Activated effector memory CD4-positive, alpha-beta T cell treated with anti-CD3 and anti-CD28 coated beads, Interleukin-2, amount 50 U/mL, for 16 hours (primary cell): Measurements from ENCODE around the gene CNTNAP5.

Experiments
- DNase-seq: peaks from one replicate; pipeline ENCODE4 v3.0.0-alpha.2; 2020

The CNTNAP5 gene

DNA sequence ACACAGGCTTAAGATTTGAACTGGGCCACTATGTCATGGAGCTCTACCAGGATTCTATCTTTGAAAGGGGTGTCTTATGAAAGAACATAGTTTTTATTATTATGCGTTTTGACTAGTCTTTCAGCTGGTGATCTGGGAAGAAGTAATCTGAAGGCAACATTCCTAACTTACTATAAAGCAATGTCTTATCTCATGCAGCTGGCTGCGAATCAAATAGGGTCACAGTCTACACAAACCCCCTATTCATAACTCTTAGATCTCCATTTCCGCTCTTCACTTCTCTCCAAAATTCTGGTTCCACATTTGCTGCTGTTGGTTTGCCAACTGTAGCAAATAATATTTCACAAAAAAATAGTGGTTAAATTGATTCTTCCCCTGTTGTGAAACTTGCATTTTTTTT is 813.3 kb downstream of the CNTNAP5 start:
- DNase-seq: no peak

DNA sequence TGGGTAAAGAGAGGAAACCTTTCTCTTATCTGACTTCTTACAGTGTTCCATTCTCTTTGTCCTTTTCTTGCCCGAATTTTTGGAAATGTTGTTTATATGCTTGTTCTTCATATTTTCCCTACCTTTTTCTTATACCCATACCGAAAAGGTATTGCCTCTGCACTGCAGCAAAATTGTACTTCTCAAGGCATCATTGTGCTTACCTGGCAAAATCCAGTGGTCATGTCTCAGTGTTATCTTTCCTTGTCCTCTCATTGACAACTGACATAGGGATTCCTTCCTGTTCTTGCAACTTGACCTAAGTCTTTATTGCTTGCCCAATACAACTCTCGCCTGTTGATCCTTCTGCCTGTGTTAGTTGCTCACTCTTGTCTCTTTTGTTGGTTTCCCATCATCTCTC is 842.2 kb downstream of the CNTNAP5 start:
- no peak for DNase-seq

DNA sequence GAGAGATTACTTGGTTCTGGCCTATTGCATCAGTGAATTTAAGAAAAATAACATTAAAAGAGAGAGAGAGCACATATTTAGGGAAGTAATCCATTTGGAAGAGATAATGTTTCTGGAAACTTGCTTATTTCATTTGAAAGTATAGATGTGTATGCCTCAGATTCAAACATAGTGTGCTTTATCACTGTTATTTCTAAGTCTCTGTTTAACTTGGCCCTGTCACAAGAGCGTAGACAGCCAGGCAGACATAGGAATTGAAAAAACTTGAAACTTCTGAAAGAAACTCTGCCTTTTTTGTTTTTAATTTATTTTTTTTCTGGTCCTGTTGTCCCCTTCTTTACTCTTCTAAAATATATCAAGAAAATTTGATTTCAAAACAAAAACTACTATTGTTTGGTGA is 849.1 kb downstream of the CNTNAP5 start:
- no peak for DNase-seq

GRCh38 chr2:124874676-124875075 is 849.6 kb downstream of the CNTNAP5 start:
- no peak for DNase-seq

- DNase-seq: no peak
Observed at GRCh38 chr2:124875627-124876244, 850.6 kb downstream of the CNTNAP5 start.

DNA sequence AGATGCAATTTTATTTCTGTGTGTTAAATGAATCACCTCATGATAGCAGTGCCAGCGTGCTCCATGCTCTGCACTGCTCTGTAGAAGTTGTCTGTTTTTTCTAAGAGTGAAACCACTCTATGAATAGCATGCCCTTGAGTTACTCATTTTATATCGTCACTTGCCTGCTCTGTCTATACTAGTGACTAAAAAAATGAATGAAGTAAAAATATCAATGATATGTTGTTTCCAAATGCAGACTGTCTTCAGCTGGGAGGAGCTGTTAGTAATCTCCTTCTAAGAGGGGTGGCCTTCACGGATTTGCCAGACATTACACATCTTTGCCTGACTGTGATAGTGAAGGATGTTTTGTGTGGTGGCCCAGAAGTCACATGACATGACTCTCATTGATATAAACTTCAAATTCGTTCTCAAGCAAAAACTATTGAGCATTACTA is 852.1 kb downstream of the CNTNAP5 start:
- DNase-seq: no peak

DNA sequence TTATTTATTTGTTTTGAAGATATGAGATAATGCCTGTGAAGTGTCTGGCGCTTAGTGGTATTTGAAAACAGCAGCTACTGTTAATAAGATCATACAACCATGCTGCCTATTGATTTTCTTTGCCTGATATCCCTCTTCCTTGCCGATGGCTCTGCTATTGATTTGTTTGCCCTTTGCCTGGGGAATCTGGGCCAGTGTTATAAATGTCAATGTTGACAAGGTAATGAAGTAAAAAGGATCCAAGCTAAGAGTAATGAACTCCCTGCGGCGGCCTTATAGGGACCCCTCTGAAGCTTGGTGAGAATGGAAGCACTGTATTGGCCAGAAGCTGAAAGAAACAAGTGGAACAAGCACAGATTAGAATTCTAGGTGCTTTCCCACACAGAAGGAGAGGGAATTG is 854.6 kb downstream of the CNTNAP5 start:
- no peak for DNase-seq

DNA sequence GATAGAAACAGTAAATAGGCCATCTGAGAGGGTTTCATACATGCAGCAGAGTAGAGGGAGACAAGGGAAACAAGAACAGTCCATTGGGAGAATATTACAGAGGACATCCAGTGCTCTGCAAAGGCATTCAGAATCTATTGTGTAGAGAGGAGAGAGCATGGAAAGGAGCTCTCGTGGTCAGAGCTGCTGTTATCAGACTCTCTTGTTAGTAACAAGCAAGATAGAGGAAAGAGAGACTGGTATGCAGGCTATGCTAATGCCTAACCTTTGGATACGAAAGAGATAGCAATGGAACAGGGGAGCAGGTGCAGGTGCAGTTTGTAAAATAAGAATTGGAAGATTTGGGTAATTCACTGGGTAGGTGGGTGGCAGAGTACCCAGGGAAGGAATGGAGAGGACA is 855.9 kb downstream of the CNTNAP5 start:
- DNase-seq: no peak

- no peak for DNase-seq
Observed at GRCh38 chr2:124882423-124882822, 857.3 kb downstream of the CNTNAP5 start.

DNA sequence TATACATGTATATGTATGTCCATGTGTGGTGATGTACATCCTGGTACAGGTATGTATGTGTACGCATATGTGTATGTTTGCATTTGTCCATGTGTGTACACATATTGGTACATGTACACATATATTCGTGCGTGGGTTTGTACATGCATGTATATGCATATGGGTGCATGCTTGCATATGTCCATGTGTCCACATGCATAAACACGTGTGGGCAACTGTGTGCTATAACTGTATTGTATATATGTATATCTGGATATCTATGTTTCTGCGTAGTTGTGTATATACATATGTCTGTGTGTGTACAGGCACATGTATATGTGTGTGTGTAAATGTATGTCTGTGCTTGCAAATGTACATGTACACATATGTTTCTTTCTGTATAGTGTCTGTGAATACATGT is 858.5 kb downstream of the CNTNAP5 start:
- no peak for DNase-seq

DNA sequence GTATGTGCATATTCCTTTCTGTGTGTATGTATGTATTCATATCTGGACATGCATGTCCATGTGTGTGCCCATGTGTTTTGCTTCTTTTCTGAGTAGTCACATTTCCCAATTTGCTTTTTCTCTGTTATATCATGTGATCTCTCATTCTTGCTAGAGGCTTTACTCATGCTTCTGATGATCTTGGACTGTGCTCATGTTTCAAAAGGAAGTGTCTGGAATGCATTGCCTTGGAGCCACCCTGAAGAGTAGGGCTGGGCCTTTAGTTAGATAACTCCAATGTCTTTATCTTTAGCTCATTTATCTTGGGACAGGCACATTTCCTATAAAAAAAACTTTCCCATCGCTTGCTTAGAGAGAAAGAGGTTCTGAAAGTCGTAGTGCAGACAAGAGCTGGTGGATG is 859.2 kb downstream of the CNTNAP5 start:
- DNase-seq: no peak

DNA sequence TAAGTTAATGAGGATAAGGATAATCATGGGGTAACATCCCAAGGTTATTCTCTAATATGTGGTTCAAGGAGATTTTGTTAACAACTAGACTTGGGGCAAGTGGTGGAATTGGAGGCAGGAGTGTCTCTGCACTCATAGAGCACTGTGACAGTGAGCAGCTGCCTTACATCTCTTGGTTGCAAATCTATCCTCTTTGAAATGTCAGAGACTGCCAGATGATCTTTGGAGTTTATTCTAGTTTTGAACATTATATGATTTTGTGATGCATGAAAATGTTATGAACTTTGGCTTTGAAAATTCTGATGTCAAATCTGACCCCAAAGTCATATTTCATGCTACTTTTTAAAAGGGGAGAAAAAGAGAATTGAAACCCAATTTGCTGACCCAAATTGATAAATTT is 861.1 kb downstream of the CNTNAP5 start:
- DNase-seq: no peak

DNA sequence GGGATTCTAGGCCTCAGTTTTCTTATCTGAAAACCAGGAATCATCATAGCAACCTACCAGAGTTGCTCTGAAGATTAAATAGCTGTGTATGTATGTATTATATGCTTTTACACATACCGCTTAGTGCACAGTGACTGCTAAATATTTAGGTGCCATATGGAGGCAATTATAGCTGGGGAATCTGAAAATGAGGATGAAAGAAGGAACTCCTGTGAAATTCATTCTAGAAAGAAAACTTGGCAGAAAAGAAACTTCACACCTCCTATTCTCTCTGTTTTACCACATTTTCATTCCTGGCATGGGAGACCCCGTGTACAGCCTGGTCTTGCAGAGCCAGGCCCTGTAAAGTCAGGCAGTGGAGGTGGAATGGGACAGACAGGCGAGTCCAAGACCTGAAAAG is 862.4 kb downstream of the CNTNAP5 start:
- no peak for DNase-seq

- DNase-seq: no peak
Observed at GRCh38 chr2:124888431-124888830, 863.3 kb downstream of the CNTNAP5 start.

DNA sequence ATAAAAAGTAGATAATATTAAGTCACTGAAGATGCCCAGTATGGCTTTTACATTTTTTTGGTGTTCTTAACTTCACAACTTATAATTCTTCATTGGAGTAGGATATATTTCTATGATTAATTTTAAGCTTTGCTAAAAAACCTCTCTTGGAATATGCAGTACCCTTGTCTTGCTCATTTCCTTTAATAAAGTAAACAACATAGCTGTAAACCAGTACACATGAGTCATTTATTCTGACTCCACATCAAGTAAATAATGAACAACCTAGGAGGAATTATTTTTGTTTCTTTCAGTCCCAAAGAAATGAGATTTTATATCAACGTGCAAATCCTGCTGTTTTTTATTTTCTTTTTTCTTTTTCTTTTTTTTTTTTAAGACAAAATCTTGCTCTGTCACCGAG is 869.1 kb downstream of the CNTNAP5 start:
- DNase-seq: no peak

GRCh38 chr2:124898827-124899226 is 873.7 kb downstream of the CNTNAP5 start:
- no peak for DNase-seq

DNA sequence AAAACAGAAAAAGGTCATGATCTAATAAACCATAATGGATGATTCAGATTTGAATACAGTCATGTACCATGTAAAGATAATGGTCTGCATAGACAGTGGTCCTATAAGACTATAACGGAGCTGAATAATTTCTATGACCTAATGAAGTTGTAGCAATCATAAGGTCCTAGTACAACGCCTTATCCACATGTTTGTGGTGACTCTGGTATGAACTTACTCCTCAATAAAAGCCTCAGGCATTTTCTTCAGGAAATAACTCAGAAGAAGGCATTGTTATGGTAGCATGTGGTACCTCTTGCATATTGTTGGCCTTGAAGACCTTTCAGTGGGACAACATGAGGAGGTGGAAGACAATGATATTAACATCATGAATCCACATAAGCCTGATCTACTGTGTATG is 883.3 kb downstream of the CNTNAP5 start:
- no peak for DNase-seq

DNA sequence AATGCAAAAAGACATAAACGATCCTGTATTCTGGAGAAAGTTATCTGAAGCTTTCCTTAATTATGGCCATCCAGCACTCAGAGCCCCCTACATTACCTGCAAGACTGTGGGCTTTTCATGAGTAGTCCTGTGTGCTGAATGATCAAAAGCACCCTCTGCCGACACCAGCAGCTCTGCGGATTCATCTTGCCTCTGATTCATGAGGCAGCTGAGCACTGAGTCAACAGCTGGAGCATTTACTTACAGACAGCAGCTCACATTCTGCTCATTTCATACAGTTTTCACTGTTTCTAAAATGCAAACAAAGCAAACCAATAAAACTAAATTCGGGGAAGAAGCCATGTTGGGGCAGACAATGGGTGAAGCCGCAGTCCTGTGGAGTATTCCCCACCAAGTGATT is 886.5 kb downstream of the CNTNAP5 start:
- no peak for DNase-seq

- no peak for DNase-seq
Observed at GRCh38 chr2:124913868-124914267, 888.8 kb downstream of the CNTNAP5 start.

- DNase-seq: no peak
Observed at GRCh38 chr2:124915567-124915966, 890.5 kb downstream of the CNTNAP5 start.

GRCh38 chr2:124919296-124919695 is 894.2 kb downstream of the CNTNAP5 start:
- no peak for DNase-seq

- DNase-seq: no peak
Observed at GRCh38 chr2:124920448-124920847, 895.4 kb downstream of the CNTNAP5 start.

DNA sequence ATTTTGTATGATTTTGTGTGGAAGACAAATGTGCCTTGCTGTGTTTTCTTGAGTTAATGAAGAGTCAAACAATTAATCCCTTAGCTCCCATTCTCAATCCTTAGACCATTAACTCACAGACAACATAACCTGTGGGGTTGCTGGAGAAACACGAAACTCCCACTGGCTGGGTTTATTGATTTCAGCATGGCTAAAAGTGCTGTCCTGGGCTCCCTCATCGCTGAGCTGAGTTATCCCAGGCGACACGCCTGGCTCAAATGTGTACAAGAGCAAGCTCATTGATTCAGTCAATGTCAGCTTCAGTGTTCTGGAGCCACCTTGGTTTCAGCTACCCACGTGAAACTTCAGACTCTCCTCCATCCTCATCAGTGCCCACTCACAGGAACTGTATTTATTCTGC is 896.1 kb downstream of the CNTNAP5 start:
- no peak for DNase-seq

- DNase-seq: no peak
Observed at GRCh38 chr2:124923097-124923496, 898.0 kb downstream of the CNTNAP5 start.

DNA sequence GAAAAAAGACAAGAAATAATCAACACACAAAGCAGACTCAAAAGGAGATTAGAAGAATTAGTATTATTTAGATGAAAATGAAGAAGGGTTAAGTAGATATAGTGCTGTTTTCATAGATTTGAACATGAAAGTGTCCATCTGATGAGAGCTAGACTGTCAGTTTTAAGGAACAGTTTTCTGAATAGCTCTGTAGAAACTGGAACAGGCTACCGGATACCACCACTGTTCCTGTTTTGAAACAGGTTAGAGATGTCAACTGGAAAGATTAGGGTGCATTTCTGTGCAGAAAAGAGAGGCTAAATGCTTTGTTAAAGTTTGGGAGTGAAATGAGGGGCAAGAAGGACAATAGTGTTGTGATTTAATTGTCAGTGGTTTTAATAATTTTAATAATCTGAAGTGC is 908.8 kb downstream of the CNTNAP5 start:
- no peak for DNase-seq

DNA sequence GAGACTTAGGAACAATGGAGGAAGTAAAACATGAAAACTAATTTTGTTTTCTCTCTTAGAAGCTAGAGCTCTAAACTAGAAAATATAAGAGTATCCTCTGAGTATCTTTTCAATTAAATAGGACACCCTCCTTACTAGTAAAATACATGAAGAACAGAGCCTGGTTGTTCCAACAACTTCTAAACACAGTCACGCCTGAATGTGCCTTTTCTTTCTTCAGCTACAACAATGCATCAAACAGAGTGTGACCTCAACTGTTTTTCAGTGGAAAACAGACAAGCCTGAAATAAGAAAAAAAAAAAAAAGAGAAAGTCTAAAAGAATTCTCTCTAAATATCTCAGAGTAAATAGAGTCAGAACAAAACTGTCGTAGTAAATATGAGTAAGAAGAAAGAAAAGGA is 928.8 kb downstream of the CNTNAP5 start:
- no peak for DNase-seq
